Esophagus muscularis mucosa (tissue), 4 donors: Measurements from ENCODE around the gene KPTN. TPM values are rescaled to one million over a fixed set of nuclear protein-coding genes. Genes with fewer than 3 reads are reported as not detected.

Source experiments
- DNase-seq: peaks from one replicate; pipeline ENCODE4 v3.0.0-alpha.2; 2017; ENCODE audit errors: extremely low spot score
- H3K27ac ChIP-seq, 4 donors: fragments of 200-600 bp; sonication (generic); replicated peaks in 1 of 4; 1 replicate in 3 of 4; 2 replicates in 1 of 4; pipeline ENCODE4 v1.5.1; 2016 to 2019; ENCODE audit warnings: mild to moderate bottlenecking in 1 of 4
- H3K27me3 ChIP-seq, 4 donors: fragments of 200-600 bp; sonication (generic); one replicate each; pipeline versions ENCODE4 v1.5.1 to v1.6.0; 2016 to 2019
- H3K36me3 ChIP-seq, 4 donors: fragments of 200-600 bp; sonication (generic); one replicate each; pipeline ENCODE4 v1.5.1; 2016 to 2019
- H3K4me1 ChIP-seq, 4 donors: fragments of 200-600 bp; sonication (generic); one replicate each; pipeline ENCODE4 v1.5.1; 2016 to 2019
- H3K4me3 ChIP-seq, 4 donors: fragments of 200-600 bp; sonication (generic); 1 replicate in 2 of 4; 2 replicates in 2 of 4; pipeline ENCODE4 v1.5.1; 2016 to 2019; ENCODE audit warnings: mild to moderate bottlenecking in 4 of 4, moderate library complexity in 1 of 4
- H3K9me3 ChIP-seq, 4 donors: fragments of 200-600 bp; sonication (generic); 1 replicate in 3 of 4; 2 replicates in 1 of 4; pipeline ENCODE4 v1.5.1; 2016 to 2019
- CTCF ChIP-seq, 3 experiments: fragments of 200-600 bp in 2 of 3; fragments of 450-650 bp in 1 of 3; sonication (generic) in 2 of 3; IDR thresholded peaks; one replicate each; pipeline ENCODE4 v1.5.1; 2017 to 2019; ENCODE audit warnings: antibody characterized with exemption in 3 of 3, mild to moderate bottlenecking in 2 of 3, moderate library complexity in 1 of 3
- EP300 ChIP-seq: sonication (generic); formaldehyde crosslinking; IDR thresholded peaks from one replicate; pipeline ENCODE4 v1.6.1; 2017; ENCODE audit warnings: antibody characterized with exemption
- POLR2A ChIP-seq: fragments of 450-650 bp; IDR thresholded peaks from one replicate; pipeline ENCODE4 v1.6.1; 2017; ENCODE audit warnings: antibody characterized with exemption, moderate library complexity, mild to moderate bottlenecking, low read depth
- POLR2AphosphoS5 ChIP-seq, 2 donors: sonication (generic); formaldehyde crosslinking; IDR thresholded peaks; one replicate each; pipeline ENCODE4 v1.6.1; 2017; ENCODE audit warnings: antibody characterized with exemption in 2 of 2
- WGBS: methylation state at CpG from one replicate; pipeline ENCODE4 v1.1.5; 2018; 5-methylcytosine and 5-hydroxymethylcytosine counted together
- intact Hi-C: fragments of 100-400 bp; cut with DNase I; formaldehyde crosslinking; loops from one replicate; pipeline ENCODE4 v1.15.1; 2023
- total RNA-seq, 4 donors: library from RNA; depleted of rRNA; stranded (reverse); fragments of >200 nt; gene quantifications; one replicate each; pipeline versions ENCODE4 v1.1.0 to v1.2.1, GENCODE V29; 2016

The KPTN gene
- total RNA-seq, 4 donors from 2014 or later: 2.3 to 9.4 (median 5.2) TPM

- Histone ChIP-seq H3K36me3 (peaks cover 29 to 99% (median 92%) of the 10 kb centered on the region in 4 donors), H3K4me1 (peaks cover 0 to 25% (median 10%) of the 10 kb centered on the region in 4 donors)
- intact Hi-C loops: no loop called here
These were observed 10.2 kb upstream of the KPTN start for GRCh38 chr19:47494211-47494547.

GRCh38 chr19:47493378-47494210 lies 9.6 kb upstream of the KPTN start:
- no peak for DNase-seq
- intact Hi-C loops: no loop called here
- TF ChIP-seq POLR2A (no peak), CTCF (IDR thresholded peaks at IDR 0.05) (no peak), POLR2AphosphoS5 (IDR thresholded peaks at IDR 0.05) (no peak), EP300 (no peak)
- H3K27ac ChIP-seq: no peak overlapping the region
- H3K36me3 ChIP-seq: peaks cover 32 to 99% (median 90%) of the 10 kb centered on the region in 4 donors
- H3K4me1 ChIP-seq: peaks cover 0 to 21% (median 11%) of the 10 kb centered on the region in 4 donors
- no peaks in the 10 kb centered on the region for H3K9me3 ChIP-seq
- no peak overlapping the region for H3K4me3 ChIP-seq
- WGBS: 83% methylated on average over 16 of the region's 18 CpGs
- H3K27me3 ChIP-seq: no peaks in the 10 kb centered on the region

More at GRCh38 chr19:47494211-47494547, 10.2 kb upstream of the KPTN start:
- Histone ChIP-seq H3K27me3 (no peaks in the 10 kb centered on the region), H3K4me3 (no peak overlapping the region), H3K9me3 (no peaks in the 10 kb centered on the region), H3K27ac (no peak overlapping the region)
- TF ChIP-seq POLR2A: no peak
- TF ChIP-seq EP300: no peak
- no peak for TF ChIP-seq POLR2AphosphoS5 (IDR thresholded peaks at IDR 0.05)
- no peak for TF ChIP-seq CTCF (IDR thresholded peaks at IDR 0.05)
- 83% methylated on average over 5 of the region's 5 CpGs for WGBS
- no peak for DNase-seq

- Histone ChIP-seq H3K27me3 (no peaks in the 10 kb centered on the region), H3K27ac (no peak overlapping the region), H3K36me3 (peaks cover 39 to 99% (median 89%) of the 10 kb centered on the region in 4 donors), H3K9me3 (no peaks in the 10 kb centered on the region), H3K4me3 (no peak overlapping the region), H3K4me1 (peaks cover 0 to 13% (median 9%) of the 10 kb centered on the region in 4 donors)
- WGBS: 66% methylated on average over 20 of the region's 23 CpGs
- intact Hi-C loops: no loop called here
- no peak for DNase-seq
- no peak for TF ChIP-seq POLR2A
- no peak for TF ChIP-seq CTCF (IDR thresholded peaks at IDR 0.05)
- no peak for TF ChIP-seq POLR2AphosphoS5 (IDR thresholded peaks at IDR 0.05)
- TF ChIP-seq EP300: no peak
These were observed 8.8 kb upstream of the KPTN start for GRCh38 chr19:47492571-47493377.

GRCh38 chr19:47492137-47492533 lies 8.1 kb upstream of the KPTN start:
- no peak for TF ChIP-seq CTCF (IDR thresholded peaks at IDR 0.05)
- no peak for TF ChIP-seq EP300
- no peak for TF ChIP-seq POLR2AphosphoS5 (IDR thresholded peaks at IDR 0.05)
- no peak for TF ChIP-seq POLR2A
- Histone ChIP-seq H3K27me3 (no peaks in the 10 kb centered on the region), H3K4me3 (no peak overlapping the region), H3K4me1 (peaks cover 0 to 11% (median 9%) of the 10 kb centered on the region in 4 donors), H3K9me3 (no peaks in the 10 kb centered on the region), H3K36me3 (peaks cover 37 to 99% (median 89%) of the 10 kb centered on the region in 4 donors), H3K27ac (no peak overlapping the region)
- intact Hi-C loops: no loop called here
- DNase-seq: no peak
- 87% methylated on average over 13 of the region's 14 CpGs for WGBS
